Hindlimb muscle (tissue), 1 donor: ENCODE measurements around the gene KCTD19. TPM values are rescaled to one million over a fixed set of nuclear protein-coding genes. Genes with fewer than 3 reads are reported as not detected.

Source experiments
- DNase-seq: peaks from one replicate; pipeline ENCODE4 v3.0.0-alpha.2; 2013
- polyA plus RNA-seq: library from polyadenylated mRNA; unstranded; fragments of 120-200 nt; gene quantifications from one replicate; pipeline ENCODE4 v1.2.1, GENCODE V29; 2013; ENCODE audit not compliant: insufficient read length

The KCTD19 gene
- polyA plus RNA-seq, 1 donor, result 0.31 TPM

DNA sequence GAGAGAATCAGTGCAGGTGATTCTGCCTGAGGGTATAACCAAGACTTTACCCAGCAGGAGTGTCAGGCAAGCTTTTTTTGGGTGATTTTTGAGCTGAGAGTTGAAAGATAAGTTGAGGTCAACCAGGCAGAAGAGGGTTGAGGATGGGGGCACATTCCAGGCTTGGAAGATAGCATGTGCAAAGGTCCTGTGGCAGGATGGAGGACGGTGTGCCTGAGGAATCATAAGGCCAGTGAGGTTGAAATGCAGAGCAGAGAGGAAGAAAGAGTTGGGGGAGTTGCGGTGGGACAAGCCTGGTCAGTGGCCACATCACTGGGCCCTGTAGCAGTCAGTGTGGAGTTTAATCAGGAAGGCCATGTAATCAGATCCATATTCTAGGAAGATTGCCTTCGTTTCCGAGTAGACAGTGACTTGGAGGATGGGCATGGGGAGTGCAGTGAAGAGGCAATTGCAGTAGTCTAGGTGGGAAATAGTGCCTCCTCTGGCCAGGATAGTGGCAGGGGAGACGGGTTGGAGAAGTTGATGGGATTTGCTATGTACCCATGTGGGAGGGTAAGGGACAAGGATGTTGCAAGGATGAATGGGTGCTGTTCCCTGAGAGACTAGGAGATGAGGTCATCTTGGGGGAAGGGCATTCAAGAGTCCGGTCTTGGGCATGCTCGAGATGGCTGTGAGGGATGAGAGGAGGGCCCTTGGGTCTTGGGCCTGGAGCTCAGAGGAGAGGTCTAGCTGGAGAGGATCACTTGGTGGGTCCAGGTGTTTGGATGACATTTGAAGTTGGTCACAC lies 43.3 kb downstream of the KCTD19 start:
- no peak for DNase-seq

DNA sequence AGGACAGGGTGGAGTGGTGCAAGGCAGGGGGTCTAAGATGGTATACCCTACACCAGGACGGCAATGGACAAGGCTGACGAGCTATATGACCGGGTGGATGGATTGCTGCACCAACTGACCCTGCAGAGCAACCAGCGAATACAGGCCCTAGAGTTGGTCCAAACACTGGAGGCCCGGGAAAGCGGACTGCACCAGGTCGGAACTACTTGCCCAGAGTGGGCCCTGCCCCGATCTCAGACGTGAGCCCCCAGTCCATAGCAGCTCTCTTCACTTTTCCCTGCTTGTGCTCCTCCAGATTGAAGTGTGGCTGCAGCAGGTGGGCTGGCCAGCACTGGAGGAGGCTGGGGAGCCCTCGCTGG lies 44.1 kb downstream of the KCTD19 start:
- no peak for DNase-seq

DNA sequence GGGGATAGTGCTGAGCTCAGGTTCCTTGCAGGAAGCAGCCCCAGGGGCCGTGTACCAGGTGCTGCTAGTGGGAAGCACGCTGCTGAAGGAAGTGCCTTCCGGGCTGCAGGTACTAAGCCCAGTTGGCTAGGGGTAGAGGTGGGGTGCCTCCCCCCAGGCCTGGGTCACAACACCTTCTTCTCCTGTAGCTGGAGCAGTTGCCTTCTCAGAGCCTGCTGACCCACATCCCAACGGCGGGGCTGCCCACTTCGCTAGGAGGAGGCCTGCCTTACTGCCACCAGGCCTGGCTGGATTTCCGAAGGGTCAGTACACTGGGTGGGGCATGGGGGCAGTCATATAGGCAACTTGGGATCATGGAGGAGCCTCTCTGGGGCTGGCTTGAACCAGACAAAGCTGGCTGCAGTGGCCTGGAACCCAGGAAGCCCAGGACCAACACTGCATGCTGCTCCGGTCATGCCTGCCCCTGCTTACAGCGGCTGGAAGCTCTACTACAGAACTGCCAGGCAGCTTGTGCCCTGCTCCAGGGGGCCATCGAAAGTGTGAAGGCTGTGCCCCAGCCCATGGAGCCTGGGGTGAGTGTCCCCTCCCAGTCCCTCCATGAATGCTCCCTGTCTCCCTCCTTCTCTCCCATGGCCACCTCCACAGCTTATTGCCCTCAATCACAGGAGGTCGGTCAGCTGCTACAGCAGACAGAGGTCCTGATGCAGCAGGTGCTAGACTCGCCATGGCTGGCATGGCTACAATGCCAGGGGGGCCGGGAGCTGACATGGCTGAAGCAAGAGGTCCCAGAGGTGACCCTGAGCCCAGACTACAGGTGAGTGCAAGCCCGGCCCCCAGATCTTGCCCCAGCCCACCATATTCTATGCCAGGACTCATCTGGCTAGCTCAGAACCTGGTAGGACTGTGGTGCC lies 44.8 kb downstream of the KCTD19 start:
- DNase-seq, result no peak

DNA sequence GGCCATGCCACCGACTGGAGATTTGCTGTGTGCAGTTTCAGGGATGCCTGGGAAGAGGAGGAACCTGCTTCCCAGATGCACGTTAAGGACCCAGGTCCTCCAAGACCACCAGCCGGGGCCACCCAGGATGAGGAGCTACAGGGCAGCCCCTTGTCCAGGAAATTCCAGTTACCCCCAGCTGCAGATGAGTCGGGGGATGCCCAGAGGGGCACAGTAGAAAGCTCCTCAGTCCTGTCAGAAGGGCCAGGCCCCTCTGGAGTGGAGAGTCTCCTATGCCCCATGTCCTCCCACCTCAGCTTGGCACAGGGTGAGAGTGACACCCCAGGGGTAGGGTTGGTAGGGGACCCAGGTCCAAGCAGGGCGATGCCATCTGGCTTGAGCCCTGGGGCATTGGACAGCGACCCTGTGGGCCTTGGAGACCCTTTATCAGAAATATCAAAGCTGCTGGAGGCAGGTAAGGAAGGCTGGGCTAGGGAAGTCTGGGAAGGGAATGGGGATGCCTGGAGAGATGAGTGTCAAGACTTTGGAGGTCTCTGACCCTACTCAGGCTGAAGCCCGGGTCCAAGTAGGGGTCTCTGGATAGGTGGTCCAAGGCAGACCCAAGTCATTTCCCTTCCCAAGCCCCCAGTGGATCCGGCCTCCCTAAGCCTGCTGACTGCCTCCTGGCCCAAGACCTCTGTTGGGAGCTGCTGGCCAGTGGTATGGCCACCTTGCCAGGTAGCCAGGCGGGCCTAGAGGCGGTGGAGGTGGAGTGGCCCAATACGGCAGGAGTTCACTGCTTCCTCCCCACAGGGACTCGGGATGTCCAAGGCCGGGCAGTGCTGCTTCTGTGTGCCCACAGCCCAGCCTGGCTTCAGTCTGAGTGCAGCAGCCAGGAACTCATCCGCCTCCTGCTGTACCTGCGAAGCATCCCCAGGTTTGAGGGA lies 46.2 kb downstream of the KCTD19 start:
- no peak for DNase-seq

DNA sequence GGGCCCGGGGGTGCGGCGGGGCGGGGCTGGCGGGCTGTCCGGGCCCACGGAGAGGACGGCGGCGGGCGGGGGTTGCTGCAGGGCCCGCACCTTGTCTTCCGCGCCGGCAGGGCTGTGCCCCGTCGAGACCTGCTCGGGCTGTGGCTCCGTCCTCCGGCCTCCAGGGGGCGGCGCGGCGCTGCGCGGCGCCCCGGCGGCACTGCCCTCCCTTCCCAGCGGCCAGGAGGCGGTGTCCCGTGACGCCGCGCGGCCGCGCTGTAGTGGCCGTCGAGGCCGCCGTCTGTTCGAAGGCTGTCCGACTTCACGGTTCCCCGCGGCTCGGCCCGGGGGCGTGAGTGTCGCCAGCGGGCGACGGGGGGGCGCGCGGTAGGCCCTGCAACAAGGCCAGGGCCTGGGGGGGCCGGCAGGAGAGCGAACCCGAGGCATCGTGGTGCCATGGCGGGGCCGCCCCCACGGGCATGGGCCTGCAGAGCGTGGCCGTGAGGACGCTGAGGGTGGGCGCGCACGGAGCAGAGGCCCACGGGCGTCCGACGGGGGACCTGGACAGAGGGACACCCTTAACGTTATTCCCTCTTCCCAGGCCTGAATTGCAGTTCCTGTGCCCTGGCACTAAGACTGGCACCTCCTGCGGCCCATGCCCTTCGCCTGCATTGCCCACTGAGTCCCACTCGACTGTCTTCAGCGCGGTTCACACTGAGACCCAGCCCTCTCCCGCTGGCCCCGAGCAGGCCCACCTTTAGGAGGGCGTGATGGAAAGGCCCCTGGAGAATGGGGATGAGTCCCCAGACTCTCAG lies 47.0 kb downstream of the KCTD19 start, which contains the start of gene PLEKHG4:
Gene PLEKHG4 (plus strand): TSS at position 237 of the 794 bp plus-strand sequence. CDS start 513 bp downstream, at position 750.
- DNase-seq, result peak; percentile 84

DNA sequence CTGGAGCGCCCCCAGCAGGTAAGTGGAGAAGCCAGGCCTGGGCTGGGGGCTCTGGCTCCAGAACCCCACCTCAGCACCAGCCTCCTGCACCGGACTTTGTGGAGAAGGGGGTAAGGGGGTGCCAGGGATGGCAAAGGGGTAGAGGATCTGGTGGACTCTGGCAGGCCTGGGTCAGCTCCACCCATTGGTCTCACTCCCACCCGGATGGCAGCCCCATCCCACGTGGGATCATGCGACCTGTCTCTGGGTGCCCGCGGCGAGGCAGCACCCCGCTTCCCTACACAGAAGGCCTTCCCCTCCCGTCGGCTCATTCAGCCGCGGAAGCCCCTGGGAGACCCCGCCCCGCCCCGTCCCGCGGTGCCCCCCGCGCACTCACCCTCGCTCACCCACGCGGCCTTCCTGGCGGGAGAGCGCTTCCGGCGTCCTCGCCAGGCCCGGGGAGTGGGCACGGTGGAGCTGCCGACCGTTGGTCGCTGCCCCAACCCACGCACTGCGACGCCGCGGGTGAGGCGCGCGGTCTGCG lies 47.7 kb downstream of the KCTD19 start:
- no peak for DNase-seq

DNA sequence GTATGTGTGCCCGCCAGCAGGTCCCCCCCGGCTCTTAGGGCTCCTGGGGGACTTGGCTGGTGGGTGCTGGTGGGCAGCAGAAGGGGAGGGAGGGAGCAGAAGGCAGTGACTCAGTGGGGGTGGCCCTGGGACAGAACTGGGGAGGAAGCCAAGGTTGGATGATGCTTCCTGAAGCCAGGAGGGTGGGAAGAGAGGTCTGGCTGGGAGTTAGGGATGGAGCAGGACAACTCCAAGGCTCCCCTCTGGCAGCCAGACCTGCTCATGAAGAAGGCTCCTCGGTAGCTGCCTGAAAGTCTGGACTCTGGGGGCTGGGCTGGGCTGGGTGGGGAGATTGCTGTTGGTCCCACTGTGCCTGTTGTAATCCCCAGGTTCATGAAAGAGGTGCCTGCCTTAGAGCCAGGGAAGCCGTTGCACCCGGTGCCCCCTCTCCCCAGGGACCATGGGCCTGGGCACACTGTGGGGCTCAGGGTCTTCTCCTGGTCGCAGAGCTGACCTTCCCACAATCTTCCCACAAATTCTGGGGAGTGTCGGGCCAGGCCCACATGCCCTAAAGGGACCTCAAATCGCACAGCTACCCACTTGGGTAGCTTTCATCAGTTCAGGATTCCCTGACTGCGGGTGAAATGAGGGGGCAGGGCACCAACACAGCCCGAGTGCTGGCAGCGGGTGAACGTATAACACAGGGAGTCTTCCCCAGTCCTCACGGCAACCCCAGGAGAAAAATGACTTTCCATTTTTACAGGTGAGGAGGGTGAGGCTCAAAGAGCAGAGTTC lies 48.4 kb downstream of the KCTD19 start:
- DNase-seq, result no peak

DNA sequence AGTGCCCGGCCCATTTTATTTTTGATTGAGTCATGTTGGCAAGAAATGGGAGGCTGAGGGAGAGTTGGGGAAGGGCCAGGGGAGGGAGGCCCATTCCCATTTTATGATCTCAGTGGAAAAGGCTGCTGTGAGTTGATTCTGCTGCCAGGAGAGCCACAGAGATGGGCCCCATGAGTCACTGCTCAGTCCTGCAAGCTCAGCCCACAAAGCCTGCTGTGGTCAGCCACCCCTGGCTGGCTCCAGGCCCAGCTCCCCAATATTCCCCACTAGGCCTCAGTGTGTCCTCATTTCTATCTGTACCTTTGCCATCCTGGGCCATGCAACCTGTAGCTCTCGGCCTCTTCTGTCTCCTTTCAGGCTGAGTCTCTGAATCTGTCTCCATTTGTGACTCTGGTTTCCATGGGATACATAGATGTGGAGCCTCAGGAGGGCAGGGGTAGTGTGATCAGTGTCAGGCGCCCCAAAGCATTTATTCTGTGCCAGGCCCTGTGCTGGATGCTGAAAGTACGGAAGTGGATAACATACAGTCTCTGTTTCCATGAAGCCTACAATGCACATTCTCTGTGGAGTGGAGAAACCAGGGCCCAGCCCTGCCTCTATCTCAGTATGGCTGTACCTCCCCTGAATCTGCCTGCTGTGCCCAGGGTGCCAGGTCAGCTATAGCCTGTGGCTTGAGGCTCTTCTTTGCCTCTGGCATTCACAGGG lies 49.1 kb downstream of the KCTD19 start:
- DNase-seq, result no peak

DNA sequence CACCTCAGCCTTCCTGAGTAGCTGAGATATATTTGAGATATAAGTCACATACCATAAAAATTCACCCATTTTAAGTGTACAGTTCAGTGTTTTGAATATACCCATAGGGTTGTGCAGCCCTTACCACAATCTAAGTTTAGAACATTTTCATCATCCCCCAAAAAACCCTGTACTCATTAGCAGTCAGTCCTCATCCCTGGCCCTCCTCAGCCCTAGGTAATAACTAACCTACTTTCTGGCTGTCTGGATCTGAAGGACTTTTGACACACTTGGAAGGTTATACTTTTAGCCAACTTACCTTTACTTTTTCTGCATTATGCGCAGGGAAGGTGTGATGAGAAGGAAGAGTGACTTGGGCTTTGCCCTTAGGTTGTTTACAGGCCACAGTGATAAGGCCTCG lies 51.2 kb downstream of the KCTD19 start:
- DNase-seq, result no peak

DNA sequence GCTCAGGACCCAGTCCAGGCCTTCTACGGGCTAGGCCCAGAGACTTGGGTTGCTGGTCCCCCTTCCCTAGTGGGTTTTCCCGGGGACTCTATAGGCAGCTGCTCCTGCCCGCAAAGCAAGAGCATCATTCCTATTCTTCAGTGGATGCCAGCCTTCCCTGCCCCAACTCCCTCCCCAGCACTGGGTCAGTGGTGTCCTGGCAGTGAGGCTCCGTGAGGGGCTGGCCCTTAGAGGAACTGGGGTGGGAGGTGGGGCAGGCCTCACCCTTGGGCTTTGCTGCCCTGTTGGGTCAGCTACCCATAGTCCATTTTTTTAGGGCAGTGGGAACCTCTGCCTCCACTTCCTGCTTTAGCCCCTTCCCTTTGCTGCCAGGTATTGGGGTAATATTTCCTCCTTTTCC lies 55.1 kb downstream of the KCTD19 start:
- DNase-seq, result no peak

DNA sequence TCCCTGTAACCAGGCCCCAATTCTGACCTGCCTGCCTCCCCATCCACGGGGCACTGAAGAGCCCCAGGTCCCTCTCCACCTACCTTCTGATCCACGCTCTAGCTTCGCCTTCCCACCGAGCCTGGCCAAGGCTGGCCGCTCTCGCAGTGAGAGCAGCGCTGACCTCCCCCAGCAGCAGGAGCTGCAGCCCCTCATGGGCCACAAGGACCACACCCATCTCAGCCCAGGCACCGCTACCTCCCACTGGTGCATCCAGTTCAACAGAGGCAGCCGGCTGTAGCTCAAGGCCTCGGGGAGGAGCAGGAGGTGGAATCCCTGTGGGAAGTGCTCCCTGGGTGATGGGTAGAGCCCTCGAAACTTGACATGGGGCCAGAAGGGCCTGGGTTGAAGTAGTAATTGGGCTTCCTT lies 55.6 kb downstream of the KCTD19 start:
- DNase-seq, result no peak

DNA sequence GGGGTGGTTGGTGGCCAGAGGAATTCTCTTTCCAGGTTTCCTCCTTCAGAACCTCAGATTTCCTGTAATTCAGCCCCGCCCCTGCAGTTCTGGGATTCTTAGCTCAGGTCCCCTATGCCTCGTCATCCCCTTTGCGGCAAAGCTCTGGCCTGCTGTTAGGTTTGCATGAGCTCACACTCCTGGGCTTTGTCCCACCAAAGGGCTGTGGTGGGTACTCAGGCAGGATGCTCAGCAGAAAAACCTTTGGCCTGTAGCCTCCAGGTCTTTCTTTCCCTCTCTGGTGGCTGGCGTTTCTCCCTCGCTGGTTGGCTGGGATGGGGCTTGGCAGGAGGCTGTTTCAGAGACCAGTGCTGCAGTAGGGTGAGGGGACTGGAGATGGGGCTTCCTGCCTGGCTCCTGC lies 56.8 kb downstream of the KCTD19 start:
- DNase-seq, result no peak

DNA sequence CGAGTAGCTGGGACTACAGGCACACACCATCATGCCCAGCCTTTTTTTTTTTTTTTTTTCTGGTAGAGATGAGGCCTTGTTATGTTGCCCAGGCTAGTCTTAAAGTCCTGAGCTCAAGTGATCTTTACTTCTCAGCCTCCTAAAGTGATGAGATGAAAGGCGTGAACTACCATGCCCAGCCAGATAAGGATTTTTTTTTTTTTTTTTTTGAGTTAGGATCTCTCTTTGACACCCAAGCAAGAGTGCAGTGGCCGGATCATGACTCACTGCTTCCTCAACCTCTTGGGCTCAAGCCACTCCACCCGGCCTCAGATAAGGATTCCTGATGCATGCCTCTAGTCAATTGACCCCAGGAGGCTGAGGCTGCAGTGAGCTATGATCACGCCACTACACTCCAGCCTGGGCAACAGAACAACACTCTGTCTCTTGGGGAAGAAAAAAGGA lies 58.4 kb downstream of the KCTD19 start:
- no peak for DNase-seq

DNA sequence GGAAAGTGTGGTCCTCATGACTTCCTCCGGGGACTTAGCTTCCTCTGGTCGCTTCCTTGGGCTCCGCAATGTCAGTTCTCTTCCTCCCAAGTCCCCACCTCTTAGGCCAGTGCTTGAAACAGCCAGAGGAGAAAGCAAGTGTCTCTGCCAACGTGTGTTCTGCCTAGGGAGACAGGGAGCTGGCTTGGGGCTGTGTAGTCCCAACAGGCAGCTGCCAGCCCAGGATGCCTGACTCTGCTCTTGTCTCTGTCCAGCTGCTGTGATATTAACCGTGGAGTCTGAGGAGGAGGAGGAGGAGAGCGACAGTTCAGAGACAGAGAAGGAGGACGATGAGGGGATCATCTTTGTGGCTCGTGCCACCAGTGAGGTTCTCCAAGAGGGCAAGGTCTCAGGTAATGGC lies 60.7 kb downstream of the KCTD19 start:
- DNase-seq, result no peak

DNA sequence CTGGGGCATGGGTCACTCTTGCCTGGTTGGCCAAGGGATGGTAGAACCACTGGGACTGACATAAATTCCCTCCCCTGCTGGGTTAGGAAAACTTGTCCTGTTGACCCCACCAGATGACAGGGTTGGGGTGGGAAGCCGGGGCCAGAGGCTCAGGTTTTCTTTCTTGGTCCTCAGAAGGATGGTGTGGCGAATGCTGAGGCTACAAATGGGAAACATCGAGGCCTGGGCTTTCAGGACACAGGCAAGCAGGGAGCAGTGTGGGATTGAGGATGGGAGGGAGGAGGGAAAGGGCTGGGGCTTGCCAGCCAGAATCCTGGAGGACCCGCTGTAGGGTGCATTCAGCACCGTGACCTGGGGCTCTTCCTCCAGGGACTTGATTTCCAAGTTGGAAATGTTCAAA lies 61.7 kb downstream of the KCTD19 start:
- no peak for DNase-seq

DNA sequence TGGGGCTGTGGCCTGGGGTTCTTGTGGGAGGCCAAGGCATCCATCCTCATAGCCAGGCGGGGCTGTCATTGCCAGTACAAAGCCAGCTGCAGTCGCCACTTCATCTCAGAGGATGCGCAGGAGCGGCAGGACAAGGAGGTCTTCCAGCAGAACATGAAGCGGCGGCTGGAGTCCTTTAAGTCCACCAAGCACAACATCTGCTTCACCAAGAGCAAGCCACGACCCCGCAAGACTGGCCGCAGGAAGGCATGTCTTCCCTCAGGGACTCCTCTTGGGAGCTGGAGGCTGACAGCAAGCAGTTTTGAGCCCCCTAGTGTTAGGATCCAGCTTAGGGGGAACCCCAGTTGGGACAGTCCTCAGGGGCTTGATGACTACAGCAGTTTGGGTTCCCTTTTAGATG lies 62.3 kb downstream of the KCTD19 start:
- DNase-seq, result no peak

DNA sequence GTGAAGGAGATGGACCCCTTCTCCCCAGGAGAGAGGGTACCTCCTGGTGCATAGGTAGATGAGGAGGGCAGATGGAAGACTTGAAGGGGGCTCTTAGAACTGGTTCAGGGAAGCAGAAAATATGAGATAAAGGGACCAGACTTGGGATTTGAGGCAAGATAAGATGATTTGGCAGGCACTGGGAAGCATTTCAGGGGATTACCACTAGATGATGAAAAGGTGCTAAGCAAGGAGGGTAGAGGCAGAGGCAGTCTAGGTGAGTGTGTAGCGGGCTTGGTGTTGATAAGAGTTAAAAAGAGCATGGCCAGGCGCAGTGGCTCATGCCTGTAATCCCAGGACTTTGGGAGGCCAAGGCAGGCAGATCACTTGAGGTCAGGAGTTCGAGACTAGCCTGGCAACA lies 63.3 kb downstream of the KCTD19 start:
- DNase-seq, result no peak

DNA sequence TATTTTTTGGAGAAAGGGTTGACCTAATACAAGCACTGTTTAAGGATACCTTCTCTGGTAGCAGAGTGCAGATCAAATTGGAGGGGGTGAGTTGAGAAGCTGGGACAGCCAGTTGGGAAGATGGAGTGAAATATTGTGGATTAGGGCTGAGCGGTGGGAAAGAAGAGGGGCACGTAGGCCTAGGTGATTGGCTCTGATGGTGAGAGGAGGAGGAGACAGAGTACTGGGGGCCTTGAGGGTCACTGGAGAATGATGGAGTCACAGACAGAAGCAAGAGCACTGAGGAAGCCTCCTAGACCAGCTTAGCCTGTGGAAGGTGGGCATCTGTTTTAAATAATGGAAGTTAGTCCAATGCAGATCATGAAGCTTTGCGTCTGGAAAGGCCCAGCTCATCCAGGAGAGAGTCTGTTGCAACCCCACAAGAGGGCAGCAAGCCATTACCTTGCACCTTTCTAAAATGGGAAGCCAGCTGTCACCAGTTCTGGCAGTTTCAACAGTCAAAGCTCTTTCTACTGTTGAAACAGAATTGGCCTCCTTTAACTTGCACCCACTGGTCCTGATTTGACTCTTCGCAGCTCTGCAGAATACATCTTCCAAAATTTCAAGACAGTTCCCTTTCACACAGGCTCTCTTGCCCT lies 66.0 kb downstream of the KCTD19 start:
- DNase-seq, result no peak

DNA sequence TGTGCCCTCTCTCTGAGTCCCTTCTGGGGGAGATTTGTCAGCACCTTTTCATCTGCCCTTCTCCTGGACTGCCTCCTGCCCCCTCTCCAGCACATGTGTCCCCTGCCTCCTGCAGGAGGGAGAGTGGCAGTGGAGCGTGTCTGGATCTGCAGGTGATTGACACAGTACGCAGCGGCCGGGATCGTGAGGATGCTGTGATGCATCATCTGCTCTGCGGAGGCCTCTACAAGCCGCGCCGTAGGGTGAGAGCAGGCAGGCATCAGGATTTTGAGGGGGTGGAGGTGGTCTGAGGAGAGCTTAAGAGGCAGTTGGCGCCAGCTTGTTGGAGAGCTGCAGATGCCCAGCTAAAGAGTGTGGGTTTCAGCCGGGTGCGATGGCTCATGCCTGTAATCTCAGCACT lies 66.8 kb downstream of the KCTD19 start:
- DNase-seq, result no peak
